ENCODE measurements around the gene ADAMTS17. TPM values are rescaled to one million over a fixed set of nuclear protein-coding genes. Genes with fewer than 3 reads are reported as not detected.

The ADAMTS17 gene
- total and polyA plus RNA-seq, 8 donors, result 4.2 to 16.4 (median 10.8) TPM

DNA sequence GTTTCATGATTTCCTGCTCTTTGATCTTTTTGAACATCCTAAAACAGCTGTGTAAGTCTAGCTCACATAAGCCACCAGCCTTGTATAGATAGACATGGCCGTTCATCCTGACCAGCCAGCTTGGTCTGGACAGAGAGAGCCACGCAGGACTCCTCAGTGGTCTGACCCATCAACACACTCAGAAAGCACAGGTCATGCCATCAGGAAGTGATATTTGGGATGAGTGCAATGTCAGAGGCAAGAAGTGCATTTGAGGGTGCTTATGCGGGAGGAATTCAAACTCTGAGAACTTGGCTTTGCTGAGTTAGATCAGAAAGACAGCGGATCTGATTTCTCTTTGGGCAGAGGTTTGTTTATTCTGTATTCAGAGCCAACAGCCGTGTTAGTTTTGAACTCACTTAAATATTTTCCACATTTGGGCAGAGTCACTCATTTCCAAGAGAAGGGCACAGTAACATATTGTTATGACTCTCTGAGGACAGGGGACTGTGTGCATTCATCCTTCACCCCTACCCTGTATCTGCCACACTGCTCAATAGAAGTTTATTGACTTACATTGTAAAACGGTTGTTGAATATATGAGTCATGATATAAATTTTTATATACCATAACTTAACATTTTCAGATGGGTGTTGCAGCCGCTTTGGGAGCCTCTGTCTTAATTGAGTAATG, 383.2 kb downstream of the ADAMTS17 start:
- no peaks in the 10 kb centered on the region for H3K36me3 ChIP-seq
- no peak overlapping the region for H3K27ac ChIP-seq
- no peak for FAIRE-seq
- intact Hi-C loops (cut with DNase I), result no loop called here
- H3K4me3 ChIP-seq, result no peak overlapping the region
- no peak for ATAC-seq
- 72 to 79% methylated on average over 7 of the region's 7 CpGs for WGBS, 2 donors
- no peaks in the 10 kb centered on the region for H3K4me1 ChIP-seq
- DNase-seq, result no peak
- TF ChIP-seq CTCF (IDR thresholded peaks at IDR 0.05), result no peak
- H3K27me3 ChIP-seq, result no peaks in the 10 kb centered on the region
- no peaks in the 10 kb centered on the region for H3K9me3 ChIP-seq

GRCh38 chr15:99957642-99958013, 384.1 kb downstream of the ADAMTS17 start:
- no peaks in the 10 kb centered on the region for H3K4me1 ChIP-seq
- H3K27me3 ChIP-seq, result no peaks in the 10 kb centered on the region
- DNase-seq (no peak), FAIRE-seq (no peak), ATAC-seq (no peak)
- intact Hi-C loops (cut with DNase I), result no loop called here
- H3K4me3 ChIP-seq, result no peak overlapping the region
- no peak for TF ChIP-seq CTCF (IDR thresholded peaks at IDR 0.05)
- H3K9me3 ChIP-seq, result no peaks in the 10 kb centered on the region
- no peaks in the 10 kb centered on the region for H3K36me3 ChIP-seq
- H3K27ac ChIP-seq, result no peak overlapping the region
- WGBS, 2 donors, result 94 to 96% methylated on average over 2 of the region's 2 CpGs

- H3K27me3 ChIP-seq, result no peaks in the 10 kb centered on the region
- H3K4me3 ChIP-seq, result no peak overlapping the region
- 93 to 95% methylated on average over 19 of the region's 19 CpGs for WGBS, 2 donors
- H3K36me3 ChIP-seq, result no peaks in the 10 kb centered on the region
- no peaks in the 10 kb centered on the region for H3K4me1 ChIP-seq
- ATAC-seq, result no peak
- no peak for TF ChIP-seq CTCF (IDR thresholded peaks at IDR 0.05)
- intact Hi-C loops (cut with DNase I), result no loop called here
- peak in 1 of 6 donors; percentile 29 for DNase-seq
- H3K27ac ChIP-seq, result no peak overlapping the region
- FAIRE-seq, result no peak
- H3K9me3 ChIP-seq, result no peaks in the 10 kb centered on the region
These were observed 384.7 kb downstream of the ADAMTS17 start for GRCh38 chr15:99956820-99957641.

DNA sequence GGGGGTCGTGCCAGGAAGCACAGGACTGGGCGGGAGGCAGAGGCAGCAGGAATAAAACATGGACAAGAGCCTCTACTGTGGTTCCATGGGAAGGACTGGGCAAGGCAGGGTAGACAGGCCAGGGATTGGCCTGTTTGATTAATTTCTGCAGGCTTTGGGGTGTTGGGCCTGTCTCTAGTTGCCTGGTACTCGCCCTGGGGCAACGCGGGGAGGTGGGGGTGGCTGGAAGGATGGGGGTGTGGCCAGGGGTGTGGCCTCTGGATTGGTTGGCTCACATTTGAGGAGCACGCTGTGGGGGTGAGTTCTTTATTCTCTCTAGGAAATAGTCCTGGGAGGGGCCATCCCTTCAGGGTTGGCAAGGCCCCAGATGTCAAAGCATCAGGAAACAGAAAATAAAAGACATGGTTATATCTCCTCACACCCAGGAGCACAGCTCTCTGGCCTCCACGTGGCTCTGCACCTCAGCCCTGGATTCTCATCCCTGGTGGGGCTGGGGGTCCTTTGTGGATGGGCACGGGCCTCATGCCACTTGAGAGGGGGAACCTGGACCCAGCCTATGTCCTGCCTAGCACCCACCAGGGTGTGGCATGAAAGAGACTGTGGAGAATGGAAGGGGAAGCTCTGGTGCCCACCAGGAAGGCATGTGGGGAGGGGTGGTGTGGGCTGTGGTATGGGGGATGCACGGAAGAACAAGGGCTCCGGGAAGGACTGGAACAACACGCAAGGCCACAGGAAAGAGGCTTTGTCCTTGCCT, 385.6 kb downstream of the ADAMTS17 start:
- Histone ChIP-seq H3K9me3 (no peaks in the 10 kb centered on the region), H3K4me3 (no peak overlapping the region), H3K27ac (no peak overlapping the region), H3K27me3 (no peaks in the 10 kb centered on the region), H3K4me1 (no peaks in the 10 kb centered on the region), H3K36me3 (no peaks in the 10 kb centered on the region)
- ATAC-seq (no peak), DNase-seq (peak in 1 of 6 donors; percentile 31), FAIRE-seq (no peak)
- intact Hi-C loops (cut with DNase I), result no loop called here
- WGBS, 2 donors, result 80 to 88% methylated on average over 11 of the region's 11 CpGs
- no peak for TF ChIP-seq CTCF (IDR thresholded peaks at IDR 0.05)
